ENCODE data around the gene TEK. TPM values are rescaled to one million over a fixed set of nuclear protein-coding genes. Genes with fewer than 3 reads are reported as not detected.

TEK gene
- total RNA-seq, 2 donors from 2014 or later = 2.4 to 4.9 TPM

- no peak for DNase-seq
- Histone ChIP-seq H3K4me1 (ENCODE audit: control insufficient read depth, insufficient read depth, low read length) (no peaks in the 10 kb centered on the region), H3K27ac (ENCODE audit: low read depth, low read length) (no peak overlapping the region), H3K9ac (ENCODE audit: extremely low read depth, low read length, poor library complexity, severe bottlenecking) (no peak overlapping the region), H3K36me3 (ENCODE audit: control insufficient read depth, insufficient read depth, low read length) (no peaks in the 10 kb centered on the region), H3K4me3 (ENCODE audit: low read length) (no peak overlapping the region), H3K9me3 (ENCODE audit: control insufficient read depth, low read length) (no peaks in the 10 kb centered on the region), H3K27me3 (ENCODE audit: control insufficient read depth, insufficient read depth, low read length, poor library complexity, severe bottlenecking) (no peaks in the 10 kb centered on the region)
- Mint-ChIP-seq H3K4me3 (no peak overlapping the region), H3K36me3 (ENCODE audit: low read depth) (no peaks in the 10 kb centered on the region), H3K9me3 (no peaks in the 10 kb centered on the region), H3K4me1 (no peaks in the 10 kb centered on the region), H3K27ac (no peak overlapping the region), H3K27me3 (ENCODE audit: insufficient read depth) (no peaks in the 10 kb centered on the region)
- no peak for TF ChIP-seq CTCF (conservative IDR thresholded peaks at IDR 0.05)
- WGBS, 2 experiments (ENCODE audit: insufficient coverage in 1 of 2, insufficient read length in 1 of 2) = 80 to 97% methylated on average over 1 of the region's 1 CpG
These were observed 84.9 kb downstream of the TEK start for GRCh38 chr9:27193886-27194285.

GRCh38 chr9:27194401-27195091 lies 85.5 kb downstream of the TEK start:
- TF ChIP-seq CTCF (conservative IDR thresholded peaks at IDR 0.05) = no peak

GRCh38 chr9:27195191-27195590 lies 86.2 kb downstream of the TEK start:
- Mint-ChIP-seq H3K36me3 (ENCODE audit: low read depth) (no peaks in the 10 kb centered on the region), H3K27me3 (ENCODE audit: insufficient read depth) (no peaks in the 10 kb centered on the region), H3K4me1 (no peaks in the 10 kb centered on the region), H3K27ac (no peak overlapping the region), H3K9me3 (no peaks in the 10 kb centered on the region), H3K4me3 (no peak overlapping the region)
- H3K9me3 ChIP-seq (ENCODE audit: control insufficient read depth, low read length) = no peaks in the 10 kb centered on the region
- no peak overlapping the region for H3K9ac ChIP-seq (ENCODE audit: extremely low read depth, low read length, poor library complexity, severe bottlenecking)
- H3K36me3 ChIP-seq (ENCODE audit: control insufficient read depth, insufficient read depth, low read length) = no peaks in the 10 kb centered on the region
- no peak overlapping the region for H3K27ac ChIP-seq (ENCODE audit: low read depth, low read length)
- H3K4me3 ChIP-seq (ENCODE audit: low read length) = no peak overlapping the region
- no peaks in the 10 kb centered on the region for H3K27me3 ChIP-seq (ENCODE audit: control insufficient read depth, insufficient read depth, low read length, poor library complexity, severe bottlenecking)
- no peak for DNase-seq
- H3K4me1 ChIP-seq (ENCODE audit: control insufficient read depth, insufficient read depth, low read length) = no peaks in the 10 kb centered on the region
- WGBS, 2 experiments (ENCODE audit: insufficient coverage in 1 of 2, insufficient read length in 1 of 2) = 90% methylated on average over 3 of the region's 3 CpGs; no CpG with 5 or more reads in 1 of the 2 experiments
- TF ChIP-seq CTCF (conservative IDR thresholded peaks at IDR 0.05) = no peak

More at GRCh38 chr9:27194401-27195091, 85.5 kb downstream of the TEK start:
- no peak overlapping the region for H3K27ac ChIP-seq (ENCODE audit: low read depth, low read length)
- H3K4me1 ChIP-seq (ENCODE audit: control insufficient read depth, insufficient read depth, low read length) = no peaks in the 10 kb centered on the region
- Mint-ChIP-seq H3K36me3 (ENCODE audit: low read depth) (no peaks in the 10 kb centered on the region), H3K27ac (no peak overlapping the region), H3K4me1 (no peaks in the 10 kb centered on the region), H3K9me3 (no peaks in the 10 kb centered on the region), H3K27me3 (ENCODE audit: insufficient read depth) (no peaks in the 10 kb centered on the region), H3K4me3 (no peak overlapping the region)
- H3K36me3 ChIP-seq (ENCODE audit: control insufficient read depth, insufficient read depth, low read length) = no peaks in the 10 kb centered on the region
- H3K9me3 ChIP-seq (ENCODE audit: control insufficient read depth, low read length) = no peaks in the 10 kb centered on the region
- H3K9ac ChIP-seq (ENCODE audit: extremely low read depth, low read length, poor library complexity, severe bottlenecking) = no peak overlapping the region
- no peak overlapping the region for H3K4me3 ChIP-seq (ENCODE audit: low read length)
- no peak for DNase-seq
- H3K27me3 ChIP-seq (ENCODE audit: control insufficient read depth, insufficient read depth, low read length, poor library complexity, severe bottlenecking) = no peaks in the 10 kb centered on the region
- 89 to 90% methylated on average over 2 to 5 of the region's 5 CpGs for WGBS, 2 experiments (ENCODE audit: insufficient coverage in 1 of 2, insufficient read length in 1 of 2)
